H1 (cell line): Measurements from ENCODE around the gene POLE. TPM values are rescaled to one million over a fixed set of nuclear protein-coding genes. Genes with fewer than 3 reads are reported as not detected.

ENCODE experiments used
- CTCF ChIA-PET: fragments of 300-600 bp; sonication (Branson Sonifier 250); formaldehyde crosslinking; loops from one replicate; lab custom pipeline; 2021; ENCODE audit not compliant: partially characterized antibody; lab: Charles Lee
- POLR2A ChIA-PET: fragments of 300-600 bp; sonication (Branson Sonifier 250); formaldehyde crosslinking; loops from one replicate; lab custom pipeline; 2021; ENCODE audit warnings: inconsistent platforms; ENCODE audit not compliant: partially characterized antibody; lab: Charles Lee
- DNase-seq, 2 experiments: peaks; one replicate each; pipeline versions ENCODE4 v3.0.0 to v3.0.0-alpha.2; 2010 to 2022; ENCODE audit warnings: low spot score in 2 of 2, low read depth in 1 of 2, mixed read lengths in 1 of 2
- FAIRE-seq: peaks from 2 replicates; lab custom pipeline; 2011; peaks lifted over from hg19 to GRCh38; lab: Jason Lieb, UNC
- H2AFZ ChIP-seq: 2 replicates; pipeline ENCODE4 v1.8.1; 2012; ENCODE audit warnings: low read length, inconsistent platforms
- H2AK5ac ChIP-seq: 2 replicates; pipeline ENCODE4 v1.6.1; 2013; ENCODE audit warnings: low read depth, low read length
- H2BK120ac ChIP-seq: replicated peaks from 2 replicates; pipeline ENCODE3; 2013; ENCODE audit warnings: low read depth, low read length, inconsistent platforms
- H2BK12ac ChIP-seq: 2 replicates; pipeline ENCODE4 v1.6.1; 2013; ENCODE audit warnings: low read depth, low read length
- H2BK15ac ChIP-seq: 2 replicates; pipeline ENCODE4 v1.6.1; 2013; ENCODE audit warnings: low read length
- H2BK20ac ChIP-seq: 2 replicates; pipeline ENCODE4 v1.6.1; 2013; ENCODE audit warnings: low read length
- H2BK5ac ChIP-seq: 2 replicates; pipeline ENCODE4 v1.6.1; 2013; ENCODE audit warnings: low read depth, low read length
- H3K14ac ChIP-seq: 2 replicates; pipeline ENCODE4 v1.6.1; 2013; ENCODE audit warnings: inconsistent platforms; ENCODE audit not compliant: insufficient read length
- H3K18ac ChIP-seq: 2 replicates; pipeline ENCODE4 v1.6.1; 2013; ENCODE audit warnings: low read length; ENCODE audit errors: extremely low read depth
- H3K23ac ChIP-seq: 2 replicates; pipeline ENCODE4 v1.6.1; 2013; ENCODE audit warnings: inconsistent platforms; ENCODE audit not compliant: insufficient read length
- H3K23me2 ChIP-seq: 2 replicates; pipeline ENCODE4 v1.6.1; 2013; ENCODE audit warnings: low read depth, low read length
- H3K27ac ChIP-seq: 2 replicates; pipeline ENCODE4 v1.6.1; 2011; ENCODE audit warnings: low read depth, low read length, inconsistent platforms
- H3K27me3 ChIP-seq, 4 experiments: replicated peaks in 1 of 4; 1 replicate in 1 of 4; 2 replicates in 3 of 4; pipeline versions ENCODE4 v1.6.1 to v1.8.1; 2011 to 2013; ENCODE audit warnings: low read length in 3 of 4, mild to moderate bottlenecking in 3 of 4, inconsistent platforms in 2 of 4, mixed read lengths in 2 of 4, moderate library complexity in 1 of 4; ENCODE audit not compliant: control insufficient read depth in 3 of 4, insufficient read depth in 3 of 4; ENCODE audit errors: extremely low read depth in 1 of 4
- H3K36me3 ChIP-seq, 4 experiments: 2 replicates each; pipeline versions ENCODE4 v1.6.1 to v1.8.1; 2011 to 2013; ENCODE audit warnings: mild to moderate bottlenecking in 4 of 4, low read length in 3 of 4, moderate library complexity in 2 of 4, control low read depth in 1 of 4, inconsistent platforms in 1 of 4; ENCODE audit not compliant: insufficient read depth in 4 of 4, control insufficient read depth in 2 of 4
- H3K4ac ChIP-seq: replicated peaks from 2 replicates; pipeline ENCODE3; 2013; ENCODE audit warnings: low read length, low read depth, mixed read lengths, inconsistent platforms; ENCODE audit not compliant: insufficient read length
- H3K4me1 ChIP-seq, 4 experiments: replicated peaks in 1 of 4; 1 replicate in 1 of 4; 2 replicates in 3 of 4; pipeline versions ENCODE4 v1.6.1 to v1.8.1; 2011 to 2013; ENCODE audit warnings: low read length in 3 of 4, inconsistent platforms in 2 of 4, mixed read lengths in 1 of 4; ENCODE audit not compliant: insufficient read depth in 4 of 4, control insufficient read depth in 3 of 4
- H3K4me2 ChIP-seq, 2 experiments: 2 replicates each; pipeline versions ENCODE4 v1.6.1 to v1.8.1; 2011 to 2013; ENCODE audit warnings: low read depth in 2 of 2, low read length in 2 of 2, control low read depth in 1 of 2, inconsistent platforms in 1 of 2, mild to moderate bottlenecking in 1 of 2; ENCODE audit not compliant: insufficient read depth in 1 of 2
- H3K4me3 ChIP-seq, 4 experiments: fragments of 200-600, 300-600 bp in 1 of 4; sonication (generic), shearing (Covaris generic), sonication (Bioruptor Twin) in 1 of 4; 2 replicates each; pipeline versions ENCODE4 v1.5.1 to v1.8.1; 2011 to 2016; ENCODE audit warnings: low read length in 4 of 4, low read depth in 3 of 4, control low read depth in 2 of 4, inconsistent platforms in 2 of 4, mild to moderate bottlenecking in 2 of 4, mixed read lengths in 1 of 4, moderate library complexity in 1 of 4; ENCODE audit not compliant: insufficient read depth in 2 of 4; ENCODE audit errors: extremely low read depth in 1 of 4
- H3K56ac ChIP-seq: replicated peaks from 2 replicates; pipeline ENCODE3; 2013; ENCODE audit warnings: low read depth, mild to moderate bottlenecking, mixed read lengths, low read length, inconsistent platforms; ENCODE audit not compliant: insufficient read length
- H3K79me1 ChIP-seq: 2 replicates; pipeline ENCODE4 v1.6.1; 2013; ENCODE audit warnings: low read depth, low read length, control low read depth
- H3K79me2 ChIP-seq, 2 experiments: 2 replicates each; pipeline versions ENCODE4 v1.6.1 to v1.8.1; 2012 to 2013; ENCODE audit warnings: low read length in 2 of 2, mild to moderate bottlenecking in 2 of 2, inconsistent platforms in 1 of 2; ENCODE audit not compliant: insufficient read depth in 2 of 2, control insufficient read depth in 1 of 2
- H3K9ac ChIP-seq, 4 experiments: replicated peaks in 1 of 4; 1 replicate in 1 of 4; 2 replicates in 3 of 4; pipeline versions ENCODE4 v1.6.1 to v1.8.1; 2011 to 2013; ENCODE audit warnings: low read depth in 3 of 4, low read length in 3 of 4, control low read depth in 2 of 4, mild to moderate bottlenecking in 2 of 4, moderate library complexity in 2 of 4, inconsistent platforms in 1 of 4; ENCODE audit errors: extremely low read depth in 1 of 4
- H3K9me3 ChIP-seq, 2 experiments: 2 replicates each; pipeline versions ENCODE4 v1.6.1 to v1.8.1; 2012 to 2013; ENCODE audit warnings: mild to moderate bottlenecking in 2 of 2, moderate library complexity in 2 of 2, control low read depth in 1 of 2, inconsistent platforms in 1 of 2, low read depth in 1 of 2, low read length in 1 of 2, mixed read lengths in 1 of 2; ENCODE audit not compliant: insufficient read depth in 2 of 2
- H4K20me1 ChIP-seq, 2 experiments: replicated peaks in 1 of 2; 2 replicates each; pipeline versions ENCODE3 to v1.8.1; 2011 to 2013; ENCODE audit warnings: inconsistent platforms in 2 of 2, low read length in 2 of 2, mild to moderate bottlenecking in 1 of 2; ENCODE audit not compliant: insufficient read depth in 2 of 2, control insufficient read depth in 1 of 2
- H4K5ac ChIP-seq: 2 replicates; pipeline ENCODE4 v1.6.1; 2013; ENCODE audit warnings: low read length, low read depth, mixed read lengths, inconsistent platforms; ENCODE audit not compliant: insufficient read length
- H4K8ac ChIP-seq: 2 replicates; pipeline ENCODE4 v1.8.0; 2013; ENCODE audit warnings: mild to moderate bottlenecking, moderate library complexity, low read length, inconsistent platforms; ENCODE audit not compliant: insufficient read depth; ENCODE audit errors: extremely low read depth
- H4K91ac ChIP-seq: replicated peaks from 2 replicates; pipeline ENCODE3; 2013; ENCODE audit warnings: low read length, mixed read lengths, inconsistent platforms; ENCODE audit not compliant: insufficient read length
- ASH2L ChIP-seq: fragments of 200-600, 300-600 bp; sonication (generic); IDR thresholded peaks from one replicate; pipeline ENCODE4 v1.7.1; 2017; ENCODE audit warnings: low read length
- BACH1 ChIP-seq: IDR thresholded peaks from 2 replicates; pipeline ENCODE4 v1.6.1; 2012; ENCODE audit warnings: low read length, improper control_type of control experiment
- CEBPB ChIP-seq: IDR thresholded peaks from 2 replicates; pipeline ENCODE4 v1.6.1; 2012; ENCODE audit warnings: low read depth, low read length
- EP300 ChIP-seq, 2 experiments: IDR thresholded peaks; 1 replicate in 1 of 2; 2 replicates in 1 of 2; pipeline ENCODE4 v1.6.1; 2011 to 2012; ENCODE audit warnings: low read depth in 2 of 2, low read length in 2 of 2, mild to moderate bottlenecking in 2 of 2, borderline replicate concordance in 1 of 2, inconsistent platforms in 1 of 2, moderate library complexity in 1 of 2
- GABPA ChIP-seq: IDR thresholded peaks from 2 replicates; pipeline ENCODE4 v1.6.1; 2011; ENCODE audit warnings: mild to moderate bottlenecking, low read length, moderate library complexity, borderline replicate concordance; ENCODE audit not compliant: insufficient read depth
- NANOG ChIP-seq: IDR thresholded peaks from 2 replicates; pipeline ENCODE4 v1.6.1; 2011; ENCODE audit warnings: low read length, low read depth, mild to moderate bottlenecking, inconsistent platforms; ENCODE audit not compliant: insufficient read depth, poor library complexity, severe bottlenecking
- PHF8 ChIP-seq: fragments of 200-600 bp; sonication (generic); conservative IDR thresholded peaks from 2 replicates; pipeline ENCODE4 v1.7.1; 2012; ENCODE audit warnings: low read depth, mild to moderate bottlenecking, inconsistent platforms, low read length, moderate library complexity
- POU5F1 ChIP-seq: IDR thresholded peaks from 2 replicates; pipeline ENCODE4 v1.6.1; 2011; ENCODE audit warnings: low read depth, mild to moderate bottlenecking, low read length, moderate library complexity
- TAF1 ChIP-seq: IDR thresholded peaks from 2 replicates; pipeline ENCODE4 v1.6.1; 2011; ENCODE audit warnings: mild to moderate bottlenecking, low read depth, low read length
- TAF7 ChIP-seq: optimal IDR thresholded peaks from 2 replicates; pipeline ENCODE3; 2011; ENCODE audit warnings: low read depth, mild to moderate bottlenecking, inconsistent platforms, low read length, moderate library complexity, borderline replicate concordance
- TBP ChIP-seq: IDR thresholded peaks from 2 replicates; pipeline ENCODE4 v1.6.1; 2011; ENCODE audit warnings: low read depth, low read length, improper control_type of control experiment
- WGBS, 2 experiments: shearing (Covaris generic) in 1 of 2; methylation state at CpG; one replicate each; pipeline versions ENCODE4 v1.1.6 to v1.1.7; 2013 to 2015; ENCODE audit warnings: low lambda C conversion rate in 2 of 2, mixed read lengths in 2 of 2, inconsistent platforms in 1 of 2, low coverage in 1 of 2, missing lambda C conversion rate in 1 of 2; ENCODE audit not compliant: insufficient replicate concordance in 2 of 2, insufficient coverage in 1 of 2, insufficient read length in 1 of 2; ENCODE audit errors: extremely low coverage in 1 of 2, missing lambda C conversion rate in 1 of 2; 5-methylcytosine and 5-hydroxymethylcytosine counted together
- polyA plus RNA-seq, 7 experiments: library from polyadenylated mRNA; depleted of rRNA in 3 of 7; stranded (reverse) in 5 of 7; unstranded in 2 of 7; fragments of >200 nt in 5 of 7; fragments of 200-250 nt in 2 of 7; gene quantifications; 1 replicate in 5 of 7; 2 replicates in 1 of 7; 4 replicates in 1 of 7; pipeline versions ENCODE4 v1.2.1 to v1.2.3, GENCODE V29; 2011 to 2013; ENCODE audit warnings: missing spikeins in 2 of 7, mixed read lengths in 2 of 7
- total RNA-seq: library from RNA; stranded (reverse); fragmentation: NEBNext Ultra II Directional; extraction: Animal tissue kit (Norgen Biotek cat#: 25700); gene quantifications from 2 replicates; pipeline ENCODE4 v1.2.1, GENCODE V29; 2021

Gene POLE
- total and polyA plus RNA-seq, 2 of the 8 experiments (the other 6 are each of a cell fraction or from before 2014, with no cell fraction given) = 59.7 to 115 TPM

GRCh38 chr12:132734206-132734605, 47.1 kb upstream of the POLE start:
- no peak overlapping the region for H3K18ac ChIP-seq
- H2BK15ac ChIP-seq = no peak overlapping the region
- DNase-seq (no peak), FAIRE-seq (no peak)
- no peak overlapping the region for H3K4me3 ChIP-seq
- H3K79me1 ChIP-seq = no peaks in the 10 kb centered on the region
- H3K23me2 ChIP-seq = no peaks in the 10 kb centered on the region
- no peak overlapping the region for H3K14ac ChIP-seq
- H3K9me3 ChIP-seq = peaks cover 0 to 8% of the 10 kb centered on the region in 2 experiments; a peak in 1 of 4 replicates
- H3K9ac ChIP-seq = no peak overlapping the region
- H2BK120ac ChIP-seq = no peak overlapping the region
- H3K27ac ChIP-seq = no peak overlapping the region
- CTCF ChIA-PET = no interaction called here
- H3K4ac ChIP-seq = no peak overlapping the region
- WGBS, 2 experiments = 84% methylated on average over 10 of the region's 10 CpGs; no CpG with 5 or more reads in 1 of the 2 experiments
- no peak overlapping the region for H3K56ac ChIP-seq
- H2BK5ac ChIP-seq = no peak overlapping the region
- peaks cover 6 to 12% of the 10 kb centered on the region in 2 experiments for H4K20me1 ChIP-seq
- no peak overlapping the region for H3K4me2 ChIP-seq
- H2BK12ac ChIP-seq = no peak overlapping the region
- no peak overlapping the region for H4K91ac ChIP-seq
- POLR2A ChIA-PET = interaction anchor here (1.3 to 1.5 kb wide), 2 partner anchors 11 to 34 kb away, joined by 3 read pairs; no protein-coding TSS in a partner anchor
- H4K8ac ChIP-seq = no peak overlapping the region
- no peaks in the 10 kb centered on the region for H3K27me3 ChIP-seq
- H3K4me1 ChIP-seq = no peaks in the 10 kb centered on the region; a peak in 1 of 7 replicates
- no peak overlapping the region for H4K5ac ChIP-seq
- H2AFZ ChIP-seq = no peak overlapping the region
- no peak overlapping the region for H2BK20ac ChIP-seq
- no peak overlapping the region for H2AK5ac ChIP-seq
- H3K79me2 ChIP-seq = no peaks in the 10 kb centered on the region
- H3K36me3 ChIP-seq = peaks cover 41 to 84% (median 74%) of the 10 kb centered on the region in 4 experiments
- TF ChIP-seq BACH1 (no peak), GABPA (no peak), EP300 (IDR thresholded peaks at IDR 0.05; ENCODE audit: borderline replicate concordance in 1 of 2, low read depth in 2 of 2, low read length in 2 of 2) (no peak), PHF8 (no peak), NANOG (no peak), ASH2L (no peak), TBP (no peak), TAF1 (no peak), CEBPB (no peak), POU5F1 (no peak), TAF7 (no peak)
- H3K23ac ChIP-seq = no peak overlapping the region
